Karpas-422 (cell line): ENCODE measurements around the gene CKLF. TPM values are rescaled to one million over a fixed set of nuclear protein-coding genes. Genes with fewer than 3 reads are reported as not detected.
"Not testable (repeated sequence)": the region's sequence is repeated elsewhere in the genome, so short reads cannot be mapped to it uniquely, and the experiment has no call there.

Experiments
- DNase-seq: peaks from one replicate; pipeline ENCODE4 v3.0.0-alpha.2; 2015
- H2AFZ ChIP-seq: fragments of 200-600 bp; sonication (generic); 2 replicates; pipeline ENCODE4 v1.6.1; 2014; ENCODE audit warnings: antibody characterized with exemption, low read length, mixed read lengths
- H3K27ac ChIP-seq: fragments of 200-600 bp; sonication (generic); 2 replicates; pipeline ENCODE4 v1.5.1; 2014; ENCODE audit warnings: mild to moderate bottlenecking, low read length, moderate library complexity
- H3K27me3 ChIP-seq: fragments of 200-600 bp; sonication (generic); 2 replicates; pipeline ENCODE4 v1.6.1; 2014; ENCODE audit warnings: low read length, mixed read lengths
- H3K36me3 ChIP-seq: fragments of 200-600 bp; sonication (generic); 2 replicates; pipeline ENCODE4 v1.6.1; 2014; ENCODE audit warnings: low read length, mixed read lengths; ENCODE audit not compliant: insufficient read depth
- H3K4me1 ChIP-seq: fragments of 200-600 bp; sonication (generic); 2 replicates; pipeline ENCODE4 v1.6.1; 2014; ENCODE audit warnings: mild to moderate bottlenecking, low read length, mixed read lengths
- H3K4me2 ChIP-seq: fragments of 200-600 bp; sonication (generic); 2 replicates; pipeline ENCODE4 v1.6.1; 2014; ENCODE audit warnings: low read length, low read depth, mild to moderate bottlenecking; ENCODE audit not compliant: poor library complexity, severe bottlenecking
- H3K4me3 ChIP-seq: fragments of 200-600 bp; sonication (generic); 2 replicates; pipeline ENCODE4 v1.5.1; 2014; ENCODE audit warnings: mild to moderate bottlenecking, antibody characterized with exemption, low read length, mixed read lengths
- H3K79me2 ChIP-seq: fragments of 200-600 bp; sonication (generic); 2 replicates; pipeline ENCODE4 v1.6.1; 2014; ENCODE audit warnings: mild to moderate bottlenecking, low read length, mixed read lengths
- H3K9ac ChIP-seq: fragments of 200-600 bp; sonication (generic); 2 replicates; pipeline ENCODE4 v1.6.0; 2014; ENCODE audit warnings: low read length
- H3K9me2 ChIP-seq: fragments of 200-600 bp; sonication (generic), shearing (Covaris generic); replicated peaks from 2 replicates; pipeline ENCODE4 v1.6.0; 2014; ENCODE audit warnings: mild to moderate bottlenecking, low read length, moderate library complexity; ENCODE audit not compliant: insufficient read depth
- H3K9me3 ChIP-seq: fragments of 300-700, 200-600 bp; sonication (generic); 2 replicates; pipeline ENCODE4 v1.6.1; 2014; ENCODE audit warnings: low read length, mixed read lengths
- H4K20me1 ChIP-seq: fragments of 200-600 bp; sonication (generic); 2 replicates; pipeline ENCODE4 v1.6.1; 2014; ENCODE audit warnings: mild to moderate bottlenecking, antibody characterized with exemption, low read length, low read depth; ENCODE audit not compliant: insufficient read depth
- total RNA-seq: library from RNA; depleted of rRNA; stranded (reverse); fragments of >200 nt; shearing (Covaris generic); gene quantifications from 2 replicates; pipeline ENCODE4 v1.2.3, GENCODE V29; 2014; ENCODE audit warnings: low replicate concordance

The CKLF gene
- total RNA-seq, 1 experiment from 2014 or later = 61.3 TPM

- Histone ChIP-seq H2AFZ (no peak within 1 kb of the TSS), H3K36me3 (peaks cover 8% of the 10 kb centered on the region; the same call in 1 of the 2 replicates), H4K20me1 (no peaks in the 10 kb centered on the region)
These were observed 13.9 kb downstream of the CKLF start, which contains the start of gene CMTM1 for GRCh38 chr16:66566051-66566901. Gene CMTM1, plus strand, starts transcription at chr16:66566439. Its CDS starts 75 bp downstream, at chr16:66566514.

GRCh38 chr16:66567270-66567669 lies 14.9 kb downstream of the CKLF start:
- H3K27ac ChIP-seq, H3K4me1 ChIP-seq, H3K27me3 ChIP-seq, H4K20me1 ChIP-seq, H3K9me3 ChIP-seq, H2AFZ ChIP-seq, H3K9ac ChIP-seq, H3K4me3 ChIP-seq, H3K36me3 ChIP-seq, DNase-seq, H3K4me2 ChIP-seq, H3K9me2 ChIP-seq, H3K79me2 ChIP-seq: not testable (repeated sequence)

More at GRCh38 chr16:66566051-66566901, 13.9 kb downstream of the CKLF start, which contains the start of gene CMTM1:
- Histone ChIP-seq H3K27ac (no peak within 1 kb of the TSS), H3K4me2 (no peak within 1 kb of the TSS), H3K9me2 (no peaks in the 10 kb centered on the region), H3K4me3 (no peak within 1 kb of the TSS), H3K27me3 (no peaks in the 10 kb centered on the region), H3K4me1 (no peaks in the 10 kb centered on the region), H3K9ac (no peak within 1 kb of the TSS), H3K9me3 (no peaks in the 10 kb centered on the region), H3K79me2 (no peaks in the 10 kb centered on the region)
- no peak for DNase-seq

- Histone ChIP-seq H3K36me3 (peaks cover 3% of the 10 kb centered on the region; the same call in 1 of the 2 replicates), H3K27ac (no peak overlapping the region), H3K4me2 (no peak overlapping the region), H3K9ac (no peak overlapping the region), H3K4me3 (no peak overlapping the region), H2AFZ (no peak overlapping the region), H3K79me2 (no peaks in the 10 kb centered on the region), H3K9me3 (no peaks in the 10 kb centered on the region), H3K9me2 (no peaks in the 10 kb centered on the region), H4K20me1 (no peaks in the 10 kb centered on the region), H3K27me3 (no peaks in the 10 kb centered on the region), H3K4me1 (no peaks in the 10 kb centered on the region)
- DNase-seq = no peak
These were observed 16.0 kb downstream of the CKLF start for GRCh38 chr16:66568355-66568754.

- DNase-seq = no peak
- Histone ChIP-seq H3K79me2 (no peaks in the 10 kb centered on the region), H3K4me2 (no peak overlapping the region), H2AFZ (no peak overlapping the region), H3K27ac (no peak overlapping the region), H3K9me2 (no peaks in the 10 kb centered on the region), H3K4me3 (no peak overlapping the region), H4K20me1 (no peaks in the 10 kb centered on the region), H3K9me3 (no peaks in the 10 kb centered on the region), H3K36me3 (peaks cover 3% of the 10 kb centered on the region; the same call in 1 of the 2 replicates), H3K4me1 (no peaks in the 10 kb centered on the region), H3K9ac (no peak overlapping the region), H3K27me3 (no peaks in the 10 kb centered on the region)
These were observed 16.8 kb downstream of the CKLF start for GRCh38 chr16:66569131-66569530.

- no peak overlapping the region for H3K4me2 ChIP-seq
- 0 out of 2 replicates have a peak, but pooled peaks cover 3% of the 10 kb centered on the region for H3K36me3 ChIP-seq
- no peaks in the 10 kb centered on the region for H3K9me2 ChIP-seq
- H3K4me1 ChIP-seq = no peaks in the 10 kb centered on the region
- no peaks in the 10 kb centered on the region for H3K9me3 ChIP-seq
- DNase-seq = no peak
- no peak overlapping the region for H3K27ac ChIP-seq
- no peak overlapping the region for H2AFZ ChIP-seq
- no peaks in the 10 kb centered on the region for H3K27me3 ChIP-seq
- H3K9ac ChIP-seq = no peak overlapping the region
- H3K79me2 ChIP-seq = no peaks in the 10 kb centered on the region
- H3K4me3 ChIP-seq = no peak overlapping the region
- no peaks in the 10 kb centered on the region for H4K20me1 ChIP-seq
These were observed 17.5 kb downstream of the CKLF start for GRCh38 chr16:66569827-66570405.

- H2AFZ ChIP-seq = no peak overlapping the region
- DNase-seq = no peak
- H3K27me3 ChIP-seq = no peaks in the 10 kb centered on the region
- H3K4me1 ChIP-seq = no peaks in the 10 kb centered on the region
- no peak overlapping the region for H3K4me2 ChIP-seq
- H3K27ac ChIP-seq = no peak overlapping the region
- H3K9ac ChIP-seq = no peak overlapping the region
- no peaks in the 10 kb centered on the region for H3K79me2 ChIP-seq
- no peaks in the 10 kb centered on the region for H4K20me1 ChIP-seq
- no peaks in the 10 kb centered on the region for H3K9me3 ChIP-seq
- H3K9me2 ChIP-seq = no peaks in the 10 kb centered on the region
- H3K36me3 ChIP-seq = no peaks in the 10 kb centered on the region
- no peak overlapping the region for H3K4me3 ChIP-seq
These were observed 20.0 kb downstream of the CKLF start for GRCh38 chr16:66572356-66572755.

- Histone ChIP-seq H3K9me2 (no peaks in the 10 kb centered on the region), H3K27ac (no peak overlapping the region), H2AFZ (no peak overlapping the region), H4K20me1 (no peaks in the 10 kb centered on the region), H3K9ac (no peak overlapping the region), H3K36me3 (no peaks in the 10 kb centered on the region), H3K4me1 (no peaks in the 10 kb centered on the region), H3K9me3 (no peaks in the 10 kb centered on the region), H3K27me3 (no peaks in the 10 kb centered on the region), H3K4me3 (no peak overlapping the region), H3K79me2 (no peaks in the 10 kb centered on the region), H3K4me2 (no peak overlapping the region)
- DNase-seq = no peak
These were observed 21.7 kb downstream of the CKLF start for GRCh38 chr16:66574081-66574480.

- H3K9me2 ChIP-seq = no peaks in the 10 kb centered on the region
- H3K9me3 ChIP-seq = no peaks in the 10 kb centered on the region
- H3K79me2 ChIP-seq = no peaks in the 10 kb centered on the region
- DNase-seq = no peak
- no peak overlapping the region for H3K9ac ChIP-seq
- H3K4me2 ChIP-seq = no peak overlapping the region
- no peak overlapping the region for H3K4me3 ChIP-seq
- H3K27me3 ChIP-seq = no peaks in the 10 kb centered on the region
- no peaks in the 10 kb centered on the region for H3K4me1 ChIP-seq
- no peak overlapping the region for H3K27ac ChIP-seq
- H4K20me1 ChIP-seq = no peaks in the 10 kb centered on the region
- H2AFZ ChIP-seq = no peak overlapping the region
- H3K36me3 ChIP-seq = no peaks in the 10 kb centered on the region
These were observed 22.2 kb downstream of the CKLF start for GRCh38 chr16:66574531-66574930.
